Pancreas (tissue), 10 donors: ENCODE data around the gene CPHXL2. TPM values are rescaled to one million over a fixed set of nuclear protein-coding genes. Genes with fewer than 3 reads are reported as not detected.

ENCODE experiments used
- ATAC-seq, 4 donors: fragments of 200-7000 bp; cut with Tn5 transposase; one replicate each; pipeline versions ENCODE4 v1.8.0 to v1.9.1; 2020; ENCODE audit warnings: mild to moderate bottlenecking in 4 of 4, moderate library complexity in 4 of 4
- DNase-seq, 6 donors: peaks; one replicate each; pipeline ENCODE4 v3.0.0-alpha.2; 2020
- FAIRE-seq: peaks from 2 replicates; lab custom pipeline; 2012; peaks lifted over from hg19 to GRCh38; lab: Jason Lieb, UNC
- H3K27ac ChIP-seq, 4 donors: fragments of 200-600 bp; sonication (generic); 1 replicate in 3 of 4; 2 replicates in 1 of 4; pipeline versions ENCODE4 v1.5.0 to v1.8.0; 2020
- H3K27me3 ChIP-seq, 4 donors: fragments of 200-600 bp; one replicate each; pipeline ENCODE4 v1.8.0; 2021
- H3K36me3 ChIP-seq, 3 donors: fragments of 200-600 bp; sonication (generic) in 1 of 3; one replicate each; pipeline versions ENCODE4 v1.5.0 to v1.8.0; 2020 to 2021
- H3K4me1 ChIP-seq, 3 donors: fragments of 200-600 bp; one replicate each; pipeline ENCODE4 v1.8.0; 2021
- H3K4me3 ChIP-seq, 4 donors: fragments of 200-600 bp; sonication (generic) in 2 of 4; one replicate each; pipeline versions ENCODE4 v1.5.0 to v1.8.0; 2020 to 2021
- H3K9me3 ChIP-seq, 4 donors: fragments of 200-600 bp; one replicate each; pipeline ENCODE4 v1.8.0; 2021
- CTCF ChIP-seq, 4 donors: fragments of 200-600 bp; sonication (generic) in 3 of 4; IDR thresholded peaks; one replicate each; pipeline versions ENCODE4 v1.5.0 to v1.8.0; 2021; ENCODE audit warnings: antibody characterized with exemption in 4 of 4
- WGBS, 2 donors: extraction: QIAGEN DNeasy Blood & Tissue Kit; methylation state at CpG; one replicate each; pipeline ENCODE4 v1.1.7; 2013; 5-methylcytosine and 5-hydroxymethylcytosine counted together
- intact Hi-C, 3 donors: fragments of 100-400 bp; cut with DNase I; formaldehyde crosslinking; loops; one replicate each; pipeline versions ENCODE4 v1.11.1 to v1.14.2; 2022
- polyA plus RNA-seq, 2 donors: library from polyadenylated mRNA; stranded (reverse); fragments of 200-250 nt; gene quantifications; one replicate each; pipeline ENCODE4 v1.2.3, GENCODE V29; 2013
- total RNA-seq, 6 donors: library from RNA; stranded (reverse); fragmentation: NEBNext Ultra II Directional in 4 of 6; extraction: Animal tissue kit (Norgen Biotek cat#: 25700) in 4 of 6; gene quantifications; one replicate each; pipeline versions ENCODE4 v1.2.1 to v1.2.4, GENCODE V29; 2021 to 2023
- donor health status: healthy with polysubstance abuse.
- donor health status: DM: no; HTN: no; CAD: no; lungs with moderate emphysema.
- donor health status: DM: no; HTN: no; CAD: no.
- donor health status: control.
- donor health status: control.
- donor health status: Bipolar disorder and iron deficiency.
- donor health status: DM: yes; HTN: yes; CAD: no.
- donor health status: DM: no; HTN: no; CAD: no.
- donor health status: DM: no; HTN: no; CAD: no.
- donor health status: DM: yes; HTN: yes; CAD: no.

CPHXL2 gene
- total and polyA plus RNA-seq, 8 donors, result not detected

GRCh38 chr16:75647492-75648264, 29.1 kb downstream of the CPHXL2 start, which contains the start of the genes KARS1 and TERF2IP:
Gene KARS1 (minus strand): TSS chr16:75647665. CDS start chr16:75647639, 26 bp downstream.
Gene TERF2IP (plus strand): TSS chr16:75647773. CDS start chr16:75647883, 110 bp downstream.
- peak; percentile 90 to 96 (median 93) for DNase-seq
- peak; percentile 94 to 97 (median 96) for ATAC-seq
- no peaks in the 10 kb centered on the region for H3K9me3 ChIP-seq
- no peak for TF ChIP-seq CTCF (IDR thresholded peaks at IDR 0.05)
- 0% methylated on average over 72 to 76 of the region's 76 CpGs for WGBS, 2 donors
- H3K4me1 ChIP-seq, result peaks cover 18 to 34% (median 32%) of the 10 kb centered on the region in 3 donors
- H3K4me3 ChIP-seq, result peak within 1 kb of the TSS; percentile 85 to 100 (median 94)
- intact Hi-C loops, result no loop called here
- H3K36me3 ChIP-seq, result no peaks in the 10 kb centered on the region
- peak within 1 kb of the TSS; percentile 84 to 99 (median 90) for H3K27ac ChIP-seq
- no peaks in the 10 kb centered on the region for H3K27me3 ChIP-seq
- FAIRE-seq, result no peak

GRCh38 chr16:75647112-75647491, 29.7 kb downstream of the CPHXL2 start:
- H3K27me3 ChIP-seq, result no peaks in the 10 kb centered on the region
- H3K36me3 ChIP-seq, result no peaks in the 10 kb centered on the region
- 0% methylated on average over 18 of the region's 18 CpGs for WGBS, 2 donors
- no peaks in the 10 kb centered on the region for H3K9me3 ChIP-seq
- no peak for FAIRE-seq
- no peak for TF ChIP-seq CTCF (IDR thresholded peaks at IDR 0.05)
- peak overlapping the region; percentile 85 to 100 (median 94) for H3K4me3 ChIP-seq
- DNase-seq, result no peak
- intact Hi-C loops, result no loop called here
- H3K4me1 ChIP-seq, result peaks cover 16 to 28% (median 26%) of the 10 kb centered on the region in 3 donors
- ATAC-seq, result peak; percentile 8 to 25 (median 22)
- peak overlapping the region; percentile 84 to 99 (median 90) for H3K27ac ChIP-seq

GRCh38 chr16:75644240-75645012, 32.4 kb downstream of the CPHXL2 start:
- peaks cover 11 to 16% (median 12%) of the 10 kb centered on the region in 3 donors for H3K4me1 ChIP-seq
- WGBS, 2 donors, result 72 to 74% methylated on average over 7 of the region's 7 CpGs
- TF ChIP-seq CTCF (IDR thresholded peaks at IDR 0.05), result no peak
- H3K36me3 ChIP-seq, result peaks cover 4 to 20% (median 16%) of the 10 kb centered on the region in 3 donors
- H3K27ac ChIP-seq, result no peak overlapping the region
- no peak for DNase-seq
- no peaks in the 10 kb centered on the region for H3K9me3 ChIP-seq
- no peak for ATAC-seq
- no peaks in the 10 kb centered on the region for H3K27me3 ChIP-seq
- intact Hi-C loops, result loop anchor here in 1 of 3 donors (5.0 kb wide), 1 partner anchor 123 kb away; no protein-coding TSS in a partner anchor
- no peak for FAIRE-seq
- no peak overlapping the region for H3K4me3 ChIP-seq

- no peaks in the 10 kb centered on the region for H3K9me3 ChIP-seq
- no peak for TF ChIP-seq CTCF (IDR thresholded peaks at IDR 0.05)
- no peak overlapping the region for H3K27ac ChIP-seq
- intact Hi-C loops, result loop anchor here in 1 of 3 donors (5.0 kb wide), 1 partner anchor 127 kb away; no protein-coding TSS in a partner anchor
- no peak overlapping the region for H3K4me3 ChIP-seq
- ATAC-seq (no peak), DNase-seq (no peak), FAIRE-seq (no peak)
- peaks cover 0 to 11% (median 8%) of the 10 kb centered on the region in 3 donors for H3K4me1 ChIP-seq
- no peaks in the 10 kb centered on the region for H3K27me3 ChIP-seq
- peaks cover 5 to 44% (median 28%) of the 10 kb centered on the region in 3 donors for H3K36me3 ChIP-seq
- WGBS, 2 donors, result 84 to 89% methylated on average over 6 of the region's 6 CpGs
Observed at GRCh38 chr16:75640598-75640997, 36.2 kb downstream of the CPHXL2 start.
